Raji (cell line): ENCODE results near the gene MAN1A1.

Source experiments
- POLR2A ChIP-seq: IDR thresholded peaks from 2 replicates; pipeline ENCODE4 v1.6.1; 2011; ENCODE audit warnings: low read depth, low read length, control low read depth; ENCODE audit not compliant: insufficient read depth

Gene MAN1A1

GRCh38 chr6:119197271-119197670, 152.3 kb downstream of the MAN1A1 start:
- TF ChIP-seq POLR2A = no peak

GRCh38 chr6:119196715-119197114, 152.8 kb downstream of the MAN1A1 start:
- no peak for TF ChIP-seq POLR2A

DNA sequence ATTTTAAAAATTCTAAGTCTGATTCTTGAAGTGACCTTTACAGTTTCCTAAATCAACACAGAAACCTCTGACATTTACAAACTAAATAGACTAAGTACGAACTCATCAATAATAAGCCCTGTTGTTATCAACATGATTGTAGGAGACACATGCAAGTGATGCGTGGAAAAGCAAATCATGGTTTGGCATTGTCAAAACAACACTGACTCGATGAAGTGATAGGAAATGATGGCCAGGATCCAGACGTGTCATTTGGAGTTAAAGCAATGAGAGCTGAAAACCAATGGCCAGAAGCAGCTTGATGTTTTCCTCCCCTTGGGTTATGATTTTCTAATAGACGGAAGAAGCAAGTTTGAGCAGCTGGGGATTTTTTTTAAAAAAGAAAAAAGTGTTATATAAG, 153.7 kb downstream of the MAN1A1 start:
- TF ChIP-seq POLR2A = no peak

GRCh38 chr6:119195204-119195603, 154.4 kb downstream of the MAN1A1 start:
- TF ChIP-seq POLR2A = no peak

DNA sequence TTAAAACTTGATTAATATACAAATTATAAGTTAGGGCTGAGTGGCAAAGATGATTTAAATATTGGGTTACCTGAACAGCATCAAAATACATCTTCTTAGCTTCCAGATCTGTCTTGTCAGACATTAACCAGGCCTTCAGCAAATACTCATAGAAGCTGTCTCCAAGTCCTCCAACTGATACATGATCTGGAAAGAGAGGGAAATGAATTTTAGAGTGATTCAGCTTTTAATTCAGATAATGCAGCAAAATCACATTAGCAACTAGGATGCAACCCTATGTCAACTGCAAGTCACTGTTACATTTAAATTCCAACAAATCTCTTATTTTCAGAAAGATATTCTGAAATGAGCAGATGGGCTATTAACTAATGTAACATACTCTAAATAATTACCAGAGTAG, 155.9 kb downstream of the MAN1A1 start:
- TF ChIP-seq POLR2A = no peak

DNA sequence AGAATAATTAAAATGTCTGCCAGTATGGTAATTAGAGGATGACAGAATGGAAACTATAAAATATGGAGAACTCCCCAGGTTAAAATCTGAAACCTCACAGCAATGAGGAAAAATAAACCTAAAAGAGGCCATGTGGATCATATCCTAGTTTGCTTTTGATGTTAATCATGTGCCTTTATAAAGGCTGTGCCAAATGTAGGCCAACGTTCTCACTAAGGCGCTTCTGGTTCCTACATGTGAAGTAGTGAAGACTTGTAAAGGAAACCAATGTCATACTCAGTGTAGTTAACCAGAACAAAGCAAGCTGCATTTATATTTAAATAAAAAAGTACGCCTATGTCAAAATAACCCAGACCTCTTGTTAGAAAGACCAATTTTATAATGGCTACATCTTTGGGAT, 157.4 kb downstream of the MAN1A1 start:
- TF ChIP-seq POLR2A = no peak

DNA sequence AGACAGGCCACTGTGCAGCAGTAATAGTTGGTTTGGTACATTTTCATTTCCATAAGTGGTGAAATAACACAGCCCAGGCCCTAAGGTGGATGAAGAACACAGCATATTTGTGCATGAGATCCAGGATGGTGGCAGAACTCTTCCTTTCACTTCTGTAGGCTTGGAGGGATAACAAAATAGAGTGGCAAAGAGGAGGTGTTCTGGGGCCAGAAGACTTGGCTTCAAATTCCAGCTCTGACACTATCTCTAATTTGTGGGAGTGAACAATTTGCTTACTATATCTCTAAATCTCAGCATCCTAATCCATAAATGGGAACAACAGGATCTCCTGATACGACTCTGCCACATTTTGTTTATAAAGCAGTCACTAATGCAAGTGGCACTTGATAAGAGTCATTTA, 159.4 kb downstream of the MAN1A1 start:
- TF ChIP-seq POLR2A = no peak

- no peak for TF ChIP-seq POLR2A
These were observed 160.1 kb downstream of the MAN1A1 start for GRCh38 chr6:119189498-119189897.

DNA sequence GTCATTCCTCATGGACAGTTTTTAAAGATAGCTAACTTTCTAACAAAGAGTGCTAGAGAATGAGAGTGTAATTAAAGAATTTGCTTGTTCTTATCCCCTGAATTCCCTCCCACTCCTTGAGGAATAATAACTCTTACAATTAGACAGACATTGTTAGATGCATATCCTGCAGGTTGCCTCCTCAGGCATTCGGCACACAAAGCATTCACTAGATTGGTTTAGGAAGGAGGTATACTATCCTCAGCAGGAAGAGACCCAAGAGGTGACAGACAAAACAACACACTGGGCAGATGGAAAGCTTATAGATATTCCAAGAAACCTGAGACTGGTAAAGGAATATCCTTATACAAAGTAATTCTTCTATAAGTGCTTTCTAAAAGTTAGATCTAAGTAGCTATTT, 162.0 kb downstream of the MAN1A1 start:
- no peak for TF ChIP-seq POLR2A

- no peak for TF ChIP-seq POLR2A
These were observed 163.1 kb downstream of the MAN1A1 start for GRCh38 chr6:119186490-119186889.

GRCh38 chr6:119184008-119184648, 165.4 kb downstream of the MAN1A1 start:
- TF ChIP-seq POLR2A = no peak

GRCh38 chr6:119183457-119183856, 166.1 kb downstream of the MAN1A1 start:
- no peak for TF ChIP-seq POLR2A

- no peak for TF ChIP-seq POLR2A
These were observed 166.7 kb downstream of the MAN1A1 start for GRCh38 chr6:119182875-119183274.

DNA sequence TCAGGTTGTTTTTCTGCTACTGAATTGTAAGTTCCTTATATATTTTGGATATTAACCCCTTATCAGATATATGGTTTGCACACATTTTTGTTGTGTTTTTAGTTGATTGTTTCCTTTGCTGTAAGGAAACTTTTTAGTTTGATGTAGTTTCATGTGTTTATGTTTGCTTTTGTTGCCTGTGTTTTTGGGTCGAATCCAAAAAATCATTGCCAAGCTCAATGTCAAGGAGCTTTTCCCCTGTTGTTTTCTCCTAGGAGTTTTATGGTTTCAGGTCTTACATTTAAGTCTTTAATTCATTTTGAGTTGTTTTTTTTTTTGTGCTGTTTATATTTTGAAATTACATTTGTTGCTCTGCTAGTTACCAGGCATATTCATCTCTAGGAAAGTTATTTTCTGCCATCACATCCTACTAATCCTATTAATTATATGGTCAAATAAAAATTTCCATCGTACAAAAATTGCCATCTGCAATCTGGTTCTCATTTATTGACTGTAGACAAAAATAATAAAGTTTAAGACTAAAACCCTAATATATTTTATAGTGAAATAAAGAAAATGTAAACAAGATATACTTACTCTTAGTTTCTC, 167.3 kb downstream of the MAN1A1 start:
- TF ChIP-seq POLR2A = no peak

DNA sequence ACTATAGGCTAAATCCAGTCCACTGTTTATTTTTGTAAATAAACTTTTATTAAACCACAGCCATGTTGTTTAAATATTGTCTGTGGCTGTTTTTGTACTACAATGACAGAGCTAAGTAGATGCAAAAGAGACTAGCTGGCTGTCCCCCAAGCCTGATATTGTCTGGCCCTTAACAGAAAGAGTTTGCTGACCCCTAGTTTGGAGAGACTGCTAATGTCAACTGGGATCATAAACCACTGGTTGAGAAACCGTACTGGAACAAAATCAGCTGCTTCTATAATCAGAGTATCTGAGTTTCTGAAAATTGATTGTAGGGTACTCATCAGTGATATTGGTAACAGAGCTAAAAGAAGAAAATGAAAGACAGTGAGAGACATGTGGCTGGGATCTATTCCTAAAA, 168.5 kb downstream of the MAN1A1 start:
- no peak for TF ChIP-seq POLR2A

DNA sequence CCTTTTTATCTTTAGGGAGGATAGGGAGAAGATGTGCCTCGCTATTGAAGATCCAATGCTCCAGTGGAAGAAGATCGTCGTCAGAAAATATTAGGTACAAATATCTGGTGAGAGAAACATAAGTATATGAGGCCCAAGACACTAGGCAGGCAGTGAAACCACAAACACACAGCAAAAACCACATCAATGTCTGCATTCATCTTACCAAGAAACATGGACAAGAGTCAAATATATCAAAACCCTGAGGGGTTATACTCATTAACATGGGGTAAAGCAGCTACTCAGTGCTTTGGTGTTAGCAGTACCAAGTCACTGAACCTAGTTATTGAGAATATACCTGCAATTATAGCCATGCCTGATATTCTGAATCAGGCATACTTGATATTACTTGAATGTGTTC, 169.7 kb downstream of the MAN1A1 start:
- TF ChIP-seq POLR2A = no peak

- TF ChIP-seq POLR2A = no peak
These were observed 170.5 kb downstream of the MAN1A1 start for GRCh38 chr6:119179062-119179461.

DNA sequence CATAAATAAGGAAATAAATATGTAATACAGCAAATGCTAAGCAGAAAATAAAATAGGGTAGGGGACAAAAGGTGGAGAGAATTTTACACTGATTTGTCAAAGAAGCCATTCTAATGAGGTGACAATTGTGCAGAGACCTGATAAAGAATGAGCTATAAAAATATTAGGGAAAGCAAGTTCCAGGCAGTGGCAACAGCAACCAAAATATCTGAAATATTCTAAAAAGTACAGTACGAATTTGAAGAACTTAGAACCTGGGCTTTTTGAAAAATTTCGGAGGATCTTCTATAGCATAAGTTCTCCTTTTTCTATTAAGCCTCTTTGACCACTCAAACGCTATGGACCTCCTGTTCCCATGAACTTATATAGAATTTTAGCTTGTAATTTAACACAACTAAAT, 173.1 kb downstream of the MAN1A1 start:
- TF ChIP-seq POLR2A = no peak
